ENCODE results near the gene FUCA2.
"Not testable (repeated sequence)": the region's sequence is repeated elsewhere in the genome, so short reads cannot be mapped to it uniquely, and the experiment has no call there.

Gene FUCA2

DNA sequence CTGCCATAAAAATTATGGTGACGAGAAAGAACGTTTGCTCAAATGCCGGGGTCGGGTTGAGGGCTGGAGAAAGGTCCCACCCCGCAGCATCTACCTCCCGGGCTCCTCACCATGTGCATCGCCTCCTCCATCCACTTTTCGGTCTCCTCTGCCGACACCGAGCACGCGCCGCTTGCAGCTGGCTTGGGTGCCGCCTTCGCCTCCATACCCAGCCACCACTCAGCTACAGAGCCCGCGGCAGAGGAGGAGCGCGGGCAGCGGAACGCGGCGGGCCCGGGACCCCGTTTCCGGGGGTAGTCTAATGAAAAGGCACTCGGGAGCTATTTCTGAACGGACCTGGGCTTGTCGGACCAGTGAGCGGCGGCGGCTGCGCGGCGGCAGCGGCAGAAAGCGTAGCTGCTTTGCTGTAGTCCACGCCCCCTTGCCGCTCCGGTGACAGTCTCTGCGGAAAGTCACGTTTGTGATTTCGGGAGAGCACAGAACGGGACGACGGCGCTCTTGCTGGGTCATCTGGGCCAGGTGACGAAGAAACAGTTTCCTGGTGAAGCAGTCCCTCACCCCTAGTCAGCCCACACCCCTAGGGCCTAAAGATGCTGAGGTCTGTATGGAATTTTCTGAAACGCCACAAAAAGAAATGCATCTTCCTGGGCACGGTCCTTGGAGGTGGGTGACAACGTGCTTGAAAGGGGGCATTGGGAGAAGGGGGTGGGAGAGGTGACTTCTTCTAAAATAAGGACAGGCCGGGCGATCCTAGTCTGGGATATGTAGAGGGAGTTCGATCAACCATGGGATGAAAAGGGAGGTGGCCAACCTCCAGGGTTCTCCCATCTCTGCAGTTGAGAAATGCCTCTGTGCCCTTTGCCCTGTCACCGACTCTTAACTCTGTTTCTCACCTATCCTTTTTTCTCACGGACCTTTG, 60.8 kb downstream of the FUCA2 start, which contains the start of the genes ADAT2 and PEX3:
ADAT2 (minus strand) TSS at position 243 of the 919 bp plus-strand sequence; CDS start at position 206, 37 bp downstream.
PEX3 (plus strand) TSS at position 353 of the 919 bp plus-strand sequence; CDS start at position 591, 238 bp downstream.
- H3K4me3 ChIP-seq: peak within 1 kb of the TSS; percentile 83
- no peaks in the 10 kb centered on the region for H3K9me3 ChIP-seq (ENCODE audit: low read depth, low read length)
- peak; percentile 64 for DNase-seq (ENCODE audit: low read depth, low spot score)
- TF ChIP-seq EZH2 (IDR thresholded peaks at IDR 0.05): no peak
- TF ChIP-seq POLR2AphosphoS5 (IDR thresholded peaks at IDR 0.05; ENCODE audit: borderline replicate concordance, low read depth, low read length): peak; percentile 96
- TF ChIP-seq FOXP2 (optimal IDR thresholded peaks at IDR 0.05; ENCODE audit: control extremely low read depth, extremely low read length, insufficient read depth): peak; percentile 88
- no peak within 1 kb of the TSS for H3K27ac ChIP-seq
- no peaks in the 10 kb centered on the region; the same call in 1 of the 2 replicates for H3K36me3 ChIP-seq (ENCODE audit: insufficient read depth, low read length)
- H3K9ac ChIP-seq (ENCODE audit: insufficient read length): peak within 1 kb of the TSS; percentile 95

DNA sequence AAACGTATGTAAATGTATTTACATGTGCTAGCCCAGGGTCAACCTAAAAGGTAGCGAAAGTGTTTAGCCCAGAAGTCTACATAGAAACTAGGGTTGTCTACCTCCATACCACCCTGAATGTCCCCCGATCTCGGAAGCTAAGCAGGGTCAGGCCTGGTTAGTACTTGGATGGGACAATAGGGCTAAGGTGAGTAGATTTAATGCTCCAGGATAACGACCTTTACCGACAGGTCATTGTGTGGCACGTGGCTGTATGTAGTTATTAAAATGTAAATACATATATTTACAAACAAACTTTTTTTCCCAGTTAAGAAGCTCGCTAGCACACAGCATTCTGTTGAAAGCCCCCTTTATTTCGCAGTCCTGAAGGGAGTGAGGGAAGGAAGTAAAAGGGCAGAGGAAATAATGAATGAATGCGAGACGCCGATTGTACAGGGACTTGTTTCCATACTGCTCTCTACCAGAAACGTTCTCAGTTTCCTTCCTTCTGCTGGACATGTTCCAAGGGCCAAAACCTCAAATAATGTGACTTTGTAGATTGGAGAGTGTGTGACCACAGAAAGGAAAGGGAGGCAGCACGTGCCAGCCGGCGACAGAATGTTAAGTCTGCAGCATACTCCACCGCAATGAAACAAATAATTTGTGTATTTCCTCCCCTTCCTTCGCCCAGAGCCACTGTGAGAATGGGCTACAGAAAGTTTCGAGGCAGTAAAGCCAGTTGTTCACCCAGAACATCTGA, 61.6 kb downstream of the FUCA2 start:
- peak overlapping the region; percentile 83 for H3K4me3 ChIP-seq
- H3K36me3 ChIP-seq (ENCODE audit: insufficient read depth, low read length): no peaks in the 10 kb centered on the region; the same call in 1 of the 2 replicates
- DNase-seq (ENCODE audit: low read depth, low spot score): peak; percentile 8
- TF ChIP-seq EZH2 (IDR thresholded peaks at IDR 0.05) (no peak), POLR2AphosphoS5 (IDR thresholded peaks at IDR 0.05; ENCODE audit: borderline replicate concordance, low read depth, low read length) (no peak), FOXP2 (optimal IDR thresholded peaks at IDR 0.05; ENCODE audit: control extremely low read depth, extremely low read length, insufficient read depth) (no peak)
- H3K9ac ChIP-seq (ENCODE audit: insufficient read length): peak overlapping the region; percentile 95
- no peak overlapping the region for H3K27ac ChIP-seq
- no peaks in the 10 kb centered on the region for H3K9me3 ChIP-seq (ENCODE audit: low read depth, low read length)

DNA sequence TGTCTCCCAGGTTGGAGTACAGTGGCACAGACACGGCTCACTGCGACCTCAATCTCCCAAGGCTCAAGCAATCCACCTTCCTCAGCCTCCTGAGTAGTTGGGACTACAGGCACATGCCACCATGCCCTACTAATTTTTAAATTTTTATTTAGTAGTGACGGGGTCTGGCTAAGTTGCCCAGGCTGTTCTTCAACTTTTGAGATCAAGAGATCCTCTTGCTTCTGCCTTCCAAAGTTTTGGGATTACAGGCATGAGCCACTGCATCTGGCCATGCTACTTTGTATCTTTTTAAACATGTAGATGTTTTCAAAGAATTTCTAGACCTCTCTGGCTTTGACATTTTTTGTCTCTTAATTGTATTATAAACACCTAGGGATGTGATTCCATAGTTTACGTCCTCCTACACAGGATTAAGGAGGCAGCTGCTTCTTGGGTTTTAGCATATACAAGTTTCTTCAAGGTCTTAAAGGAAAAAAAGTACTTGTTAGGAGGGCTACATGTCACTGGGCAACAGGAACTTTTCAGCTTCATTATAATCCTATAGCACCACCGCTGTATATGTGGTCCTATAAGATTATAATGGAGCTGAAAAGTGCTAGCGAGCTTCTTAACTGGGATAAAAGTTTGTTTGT, 62.3 kb downstream of the FUCA2 start:
- Histone ChIP-seq H3K27ac (no peak overlapping the region), H3K9me3 (ENCODE audit: low read depth, low read length) (no peaks in the 10 kb centered on the region), H3K4me3 (peak overlapping the region; percentile 83), H3K9ac (ENCODE audit: insufficient read length) (peak overlapping the region; percentile 95), H3K36me3 (ENCODE audit: insufficient read depth, low read length) (no peaks in the 10 kb centered on the region; the same call in 1 of the 2 replicates)
- DNase-seq (ENCODE audit: low read depth, low spot score): no peak
- TF ChIP-seq EZH2 (IDR thresholded peaks at IDR 0.05) (no peak), POLR2AphosphoS5 (IDR thresholded peaks at IDR 0.05; ENCODE audit: borderline replicate concordance, low read depth, low read length) (no peak), FOXP2 (optimal IDR thresholded peaks at IDR 0.05; ENCODE audit: control extremely low read depth, extremely low read length, insufficient read depth) (no peak)

DNA sequence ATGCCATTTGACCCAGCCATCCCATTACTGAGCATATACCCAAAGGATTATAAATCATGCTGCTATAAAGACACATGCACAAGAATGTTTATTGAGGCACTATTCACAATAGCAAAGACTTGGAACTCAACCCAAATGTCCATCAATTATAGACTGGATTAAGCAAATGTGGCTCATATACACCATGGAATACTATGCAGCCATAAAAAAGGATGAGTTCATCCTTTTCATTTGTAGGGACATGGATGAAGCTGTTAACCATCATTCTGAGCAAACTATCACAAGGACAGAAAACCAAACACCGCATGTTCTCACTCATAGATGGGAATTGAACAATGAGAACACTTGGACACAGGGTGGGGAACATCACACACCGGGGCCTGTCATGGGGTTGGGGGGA, 63.7 kb downstream of the FUCA2 start:
- H3K27ac ChIP-seq; DNase-seq (ENCODE audit: low read depth, low spot score); H3K9me3 ChIP-seq (ENCODE audit: low read depth, low read length): not testable (repeated sequence)

More for the DNA sequence above, 63.7 kb downstream of the FUCA2 start:
- H3K36me3 ChIP-seq (ENCODE audit: insufficient read depth, low read length); H3K9ac ChIP-seq (ENCODE audit: insufficient read length); H3K4me3 ChIP-seq: not testable (repeated sequence)

All from SK-N-MC (cell line).